ENCODE results near the gene SACM1L.

- TF ChIP-seq CTCF (IDR thresholded peaks at IDR 0.05; ENCODE audit: extremely low read depth in 1 of 2, insufficient read depth in 1 of 2, low read depth in 1 of 2, low read length in 2 of 2) (no peak), POLR2AphosphoS5 (IDR thresholded peaks at IDR 0.05; ENCODE audit: insufficient read depth, low read depth, low read length) (no peak), EZH2 (IDR thresholded peaks at IDR 0.05; ENCODE audit: borderline replicate concordance, low read depth, low read length, severe bottlenecking) (no peak), JUN (IDR thresholded peaks at IDR 0.05; ENCODE audit: borderline replicate concordance, insufficient read depth, insufficient read length, low read depth) (no peak), POLR2A (IDR thresholded peaks at IDR 0.05; ENCODE audit: low read depth, low read length) (no peak)
Observed at GRCh38 chr3:45670991-45671390, 18.2 kb upstream of the SACM1L start.

Data from endothelial cell of umbilical vein (primary cell).